Smooth muscle cell (in vitro differentiated cells): Measurements from ENCODE around the gene KLHDC8A. TPM values are rescaled to one million over a fixed set of nuclear protein-coding genes. Genes with fewer than 3 reads are reported as not detected.
A peak's percentile ranks its signal among the peaks of the same experiment; 100 is the strongest.

ENCODE experiments used
- DNase-seq: peaks from one replicate; lab custom pipeline; 2025; ENCODE audit not compliant: unreplicated experiment; lab: John Stamatoyannopoulos, UW
- H2AFZ ChIP-seq: fragments of 200-600 bp; sonication (generic); 2 replicates; pipeline ENCODE4 v1.6.0; 2016; ENCODE audit warnings: antibody characterized with exemption, low read depth, mild to moderate bottlenecking
- H3F3A ChIP-seq: fragments of 200-600 bp; sonication (generic); 2 replicates; pipeline ENCODE4 v1.6.0; 2017; ENCODE audit warnings: antibody characterized with exemption, low read depth
- H3K27ac ChIP-seq: fragments of 200-600 bp; sonication (generic); 2 replicates; pipeline ENCODE4 v1.5.1; 2016; ENCODE audit warnings: low read depth, mild to moderate bottlenecking
- H3K27me3 ChIP-seq: fragments of 200-600 bp; sonication (generic); 2 replicates; pipeline ENCODE4 v1.6.1; 2016; ENCODE audit warnings: low read depth, mild to moderate bottlenecking
- H3K36me3 ChIP-seq: fragments of 200-600 bp; sonication (generic); 2 replicates; pipeline ENCODE4 v1.5.1; 2016; ENCODE audit warnings: low read depth
- H3K4me1 ChIP-seq: fragments of 200-600 bp; sonication (generic); 2 replicates; pipeline ENCODE4 v1.5.1; 2016; ENCODE audit warnings: low read depth
- H3K4me2 ChIP-seq: fragments of 200-600 bp; sonication (generic); 2 replicates; pipeline ENCODE4 v1.6.0; 2016; ENCODE audit warnings: mild to moderate bottlenecking
- H3K4me3 ChIP-seq: fragments of 200-600 bp; sonication (generic); 2 replicates; pipeline ENCODE4 v1.5.1; 2016; ENCODE audit warnings: mild to moderate bottlenecking
- H3K79me2 ChIP-seq: fragments of 200-600 bp; sonication (generic); 2 replicates; pipeline ENCODE4 v1.6.0; 2016; ENCODE audit warnings: low read depth, mild to moderate bottlenecking
- H3K9ac ChIP-seq: fragments of 200-600 bp; sonication (generic); 2 replicates; pipeline ENCODE4 v1.6.0; 2016; ENCODE audit warnings: low read depth
- H3K9me3 ChIP-seq: fragments of 200-600 bp; sonication (generic); replicated peaks from 2 replicates; pipeline ENCODE4 v1.5.1; 2016; ENCODE audit warnings: low read depth
- H4K20me1 ChIP-seq: fragments of 200-600 bp; sonication (generic); 2 replicates; pipeline ENCODE4 v1.6.0; 2016; ENCODE audit warnings: low read depth
- WGBS: methylation state at CpG from one replicate; pipeline ENCODE4 v1.1.7; 2016; ENCODE audit warnings: low lambda C conversion rate; 5-methylcytosine and 5-hydroxymethylcytosine counted together
- polyA plus RNA-seq: library from polyadenylated mRNA; unstranded; fragments of >200 nt; fragmentation: Nextera tagmentation; extraction: Ambion mirVana; gene quantifications from 2 replicates; pipeline ENCODE4 v1.2.1, GENCODE V29; 2016
- total RNA-seq: library from RNA; depleted of rRNA; stranded (reverse); fragments of >200 nt; gene quantifications from 2 replicates; pipeline ENCODE4 v1.2.3, GENCODE V29; 2014
- TF ChIP-seq, protein P1 (sequence below): fragments of 200-600 bp; sonication (generic); IDR thresholded peaks from 2 replicates; pipeline ENCODE4 v1.5.1; 2017; ENCODE audit warnings: borderline replicate concordance, mild to moderate bottlenecking, antibody characterized with exemption; ENCODE audit not compliant: insufficient read depth, poor library complexity, severe bottlenecking

The KLHDC8A gene
- total and polyA plus RNA-seq, 2 experiments from 2014 or later, result 0.33 TPM; not detected in 1

DNA sequence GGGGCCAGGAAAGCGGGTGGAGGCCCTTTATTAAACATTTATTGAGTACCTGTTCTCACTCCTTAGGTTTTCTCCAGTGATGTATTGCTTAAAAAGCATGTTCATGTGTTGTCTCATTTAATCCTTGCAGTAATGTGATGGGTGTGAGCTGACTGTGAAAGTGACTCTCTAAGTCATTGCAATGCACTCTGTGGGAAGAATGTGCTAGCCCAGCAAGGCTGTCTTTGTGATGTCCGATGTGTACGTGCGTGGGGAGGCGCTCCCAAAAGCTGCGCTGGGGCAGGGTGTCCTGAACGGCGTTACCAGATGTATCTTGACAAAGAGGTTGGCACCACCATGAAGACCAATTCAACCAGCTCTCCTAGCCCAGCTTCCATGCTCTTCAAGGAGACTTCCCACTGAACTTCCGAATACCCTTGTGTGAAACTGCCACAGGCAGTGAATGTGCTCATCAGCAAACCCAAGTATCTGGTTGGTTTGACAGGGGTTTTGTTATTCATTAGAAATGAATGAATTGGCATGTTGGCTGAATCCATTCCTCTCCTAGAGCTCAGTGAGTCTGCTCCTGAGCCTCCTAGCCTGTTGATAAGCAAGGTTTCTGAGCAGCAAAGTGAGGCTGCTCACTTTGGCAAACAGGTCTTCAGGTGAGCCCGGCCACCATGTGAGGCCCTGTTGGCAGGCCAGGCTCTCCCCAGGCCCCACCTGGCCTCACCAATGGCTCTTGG lies 63.2 kb downstream of the KLHDC8A start:
- Histone ChIP-seq H3F3A (peaks cover 21% of the 10 kb centered on the region), H2AFZ (no peak overlapping the region), H3K4me2 (peak overlapping the region; percentile 49), H3K36me3 (no peaks in the 10 kb centered on the region), H3K4me3 (no peak overlapping the region), H3K4me1 (peaks cover 51% of the 10 kb centered on the region), H3K79me2 (no peaks in the 10 kb centered on the region), H3K9ac (peak overlapping the region; percentile 74), H3K27me3 (no peaks in the 10 kb centered on the region), H4K20me1 (no peaks in the 10 kb centered on the region), H3K27ac (peak overlapping the region; percentile 92), H3K9me3 (no peaks in the 10 kb centered on the region)
- TF ChIP-seq, protein P1, sequence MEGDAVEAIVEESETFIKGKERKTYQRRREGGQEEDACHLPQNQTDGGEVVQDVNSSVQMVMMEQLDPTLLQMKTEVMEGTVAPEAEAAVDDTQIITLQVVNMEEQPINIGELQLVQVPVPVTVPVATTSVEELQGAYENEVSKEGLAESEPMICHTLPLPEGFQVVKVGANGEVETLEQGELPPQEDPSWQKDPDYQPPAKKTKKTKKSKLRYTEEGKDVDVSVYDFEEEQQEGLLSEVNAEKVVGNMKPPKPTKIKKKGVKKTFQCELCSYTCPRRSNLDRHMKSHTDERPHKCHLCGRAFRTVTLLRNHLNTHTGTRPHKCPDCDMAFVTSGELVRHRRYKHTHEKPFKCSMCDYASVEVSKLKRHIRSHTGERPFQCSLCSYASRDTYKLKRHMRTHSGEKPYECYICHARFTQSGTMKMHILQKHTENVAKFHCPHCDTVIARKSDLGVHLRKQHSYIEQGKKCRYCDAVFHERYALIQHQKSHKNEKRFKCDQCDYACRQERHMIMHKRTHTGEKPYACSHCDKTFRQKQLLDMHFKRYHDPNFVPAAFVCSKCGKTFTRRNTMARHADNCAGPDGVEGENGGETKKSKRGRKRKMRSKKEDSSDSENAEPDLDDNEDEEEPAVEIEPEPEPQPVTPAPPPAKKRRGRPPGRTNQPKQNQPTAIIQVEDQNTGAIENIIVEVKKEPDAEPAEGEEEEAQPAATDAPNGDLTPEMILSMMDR, result no peak
- 76% methylated on average over 10 of the region's 10 CpGs for WGBS
- no peak for DNase-seq

DNA sequence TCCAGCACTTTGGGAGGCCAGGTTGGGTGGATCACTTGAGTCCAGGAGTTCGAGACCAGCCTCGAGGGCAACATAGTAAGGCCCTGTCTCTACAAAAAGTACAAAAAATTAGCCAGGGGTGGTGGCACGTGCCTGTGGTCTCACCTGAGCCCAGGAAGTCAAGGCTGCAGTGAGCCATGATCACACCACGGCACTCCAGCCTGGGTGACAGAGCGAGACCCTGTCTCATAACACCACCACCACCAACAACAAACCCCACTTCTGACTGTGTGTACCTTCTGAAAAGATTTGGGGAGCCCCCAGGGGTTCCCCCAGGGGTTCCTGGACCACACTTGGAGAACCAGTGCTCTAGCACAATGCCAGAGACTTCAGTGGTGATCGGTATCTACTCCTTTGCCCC lies 65.1 kb downstream of the KLHDC8A start:
- Histone ChIP-seq H3K36me3 (no peaks in the 10 kb centered on the region), H4K20me1 (no peaks in the 10 kb centered on the region), H3K4me3 (no peak overlapping the region), H3K27ac (no peak overlapping the region), H2AFZ (no peak overlapping the region), H3K27me3 (no peaks in the 10 kb centered on the region), H3K79me2 (no peaks in the 10 kb centered on the region), H3K9ac (no peak overlapping the region), H3K4me2 (no peak overlapping the region), H3F3A (peaks cover 13% of the 10 kb centered on the region), H3K4me1 (peaks cover 39% of the 10 kb centered on the region), H3K9me3 (no peaks in the 10 kb centered on the region)
- TF ChIP-seq, protein P1, result no peak
- no peak for DNase-seq
- 97% methylated on average over 6 of the region's 6 CpGs for WGBS

DNA sequence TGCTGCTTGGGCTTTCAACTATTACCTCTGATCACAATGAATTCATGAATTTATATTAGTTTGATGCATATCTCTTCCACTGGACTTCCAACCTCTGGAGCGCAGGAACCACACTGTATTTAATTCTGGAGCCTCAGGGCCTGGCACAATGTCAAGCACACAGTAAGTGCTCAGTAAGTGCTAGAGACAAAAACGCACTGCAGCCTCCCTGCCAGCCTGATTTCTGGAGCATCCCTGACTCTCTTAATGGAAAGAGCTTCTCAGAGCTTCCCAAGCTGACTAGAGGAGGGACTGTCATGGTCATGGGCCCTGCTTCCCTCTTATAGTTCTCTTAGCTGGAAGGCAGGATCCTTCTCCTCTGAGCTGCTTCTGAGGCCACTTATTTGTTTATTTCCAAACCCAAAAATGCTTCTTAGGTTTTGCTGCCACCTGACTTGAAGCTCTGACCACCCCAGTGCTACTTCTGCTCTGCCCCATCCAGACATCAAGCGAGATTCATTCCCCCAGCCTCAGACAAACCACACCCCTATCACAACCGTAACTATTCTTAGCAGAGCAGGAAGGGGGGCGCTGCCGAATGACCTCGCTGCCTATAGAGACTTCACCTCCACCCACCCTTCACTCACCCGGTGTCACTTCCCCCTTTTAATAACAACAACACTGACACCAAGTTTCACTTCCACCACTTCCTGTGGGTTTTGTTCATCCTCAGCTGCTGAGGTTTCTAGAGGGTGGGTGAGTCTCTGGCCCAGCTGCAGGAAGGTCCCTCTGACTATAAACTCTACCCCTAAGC lies 68.8 kb downstream of the KLHDC8A start:
- H3K4me3 ChIP-seq, result no peak overlapping the region
- H3K4me1 ChIP-seq, result peaks cover 35% of the 10 kb centered on the region
- H2AFZ ChIP-seq, result no peak overlapping the region
- H3K36me3 ChIP-seq, result no peaks in the 10 kb centered on the region
- no peak for DNase-seq
- 46% methylated on average over 8 of the region's 8 CpGs for WGBS
- TF ChIP-seq, protein P1, result no peak
- no peaks in the 10 kb centered on the region for H3K27me3 ChIP-seq
- no peaks in the 10 kb centered on the region for H3K79me2 ChIP-seq
- no peak overlapping the region for H3K9ac ChIP-seq
- no peaks in the 10 kb centered on the region for H4K20me1 ChIP-seq
- no peaks in the 10 kb centered on the region for H3K9me3 ChIP-seq
- peak overlapping the region; percentile 38 for H3K27ac ChIP-seq
- peaks cover 24% of the 10 kb centered on the region for H3F3A ChIP-seq
- H3K4me2 ChIP-seq, result peak overlapping the region; percentile 32
